H9 (cell line): ENCODE results near the gene LIM2. TPM values are rescaled to one million over a fixed set of nuclear protein-coding genes. Genes with fewer than 3 reads are reported as not detected.

Experiments
- DNase-seq: peaks from one replicate; pipeline ENCODE4 v3.0.0-alpha.2; 2017
- H2AFZ ChIP-seq: one replicate; pipeline ENCODE4 v1.6.1; 2013; ENCODE audit warnings: mild to moderate bottlenecking, low read length, control low read depth, moderate library complexity
- H2AK5ac ChIP-seq: 2 replicates; pipeline ENCODE4 v1.6.1; 2013; ENCODE audit warnings: low read length, control low read depth, mixed read lengths; ENCODE audit not compliant: insufficient read length
- H2BK120ac ChIP-seq: one replicate; pipeline ENCODE4 v1.6.1; 2013; ENCODE audit warnings: low read depth, mild to moderate bottlenecking, low read length, control low read depth, inconsistent platforms; ENCODE audit not compliant: poor library complexity, severe bottlenecking
- H2BK12ac ChIP-seq: 2 replicates; pipeline ENCODE4 v1.6.1; 2013; ENCODE audit warnings: low read length, control low read depth, mixed read lengths, low read depth; ENCODE audit not compliant: insufficient read length
- H2BK15ac ChIP-seq: 2 replicates; pipeline ENCODE4 v1.6.1; 2013; ENCODE audit warnings: low read depth, low read length, control low read depth
- H2BK20ac ChIP-seq: one replicate; pipeline ENCODE4 v1.6.1; 2013; ENCODE audit warnings: low read depth, mild to moderate bottlenecking, low read length, control low read depth, inconsistent platforms; ENCODE audit not compliant: poor library complexity, severe bottlenecking
- H2BK5ac ChIP-seq: 2 replicates; pipeline ENCODE4 v1.6.1; 2013; ENCODE audit warnings: low read length, control low read depth, mixed read lengths; ENCODE audit not compliant: insufficient read length
- H3K14ac ChIP-seq: 2 replicates; pipeline ENCODE4 v1.6.1; 2013; ENCODE audit warnings: low read length, control low read depth; ENCODE audit not compliant: insufficient read depth
- H3K18ac ChIP-seq: 2 replicates; pipeline ENCODE4 v1.6.1; 2013; ENCODE audit warnings: low read depth, mild to moderate bottlenecking, mixed read lengths, low read length, control low read depth; ENCODE audit not compliant: insufficient read length
- H3K23ac ChIP-seq: 2 replicates; pipeline ENCODE4 v1.6.1; 2013; ENCODE audit warnings: low read length, control low read depth, mixed read lengths, low read depth; ENCODE audit not compliant: insufficient read length
- H3K23me2 ChIP-seq: 2 replicates; pipeline ENCODE4 v1.6.1; 2013; ENCODE audit warnings: low read depth, mild to moderate bottlenecking, mixed read lengths, low read length, control low read depth; ENCODE audit not compliant: insufficient read length, poor library complexity, severe bottlenecking
- H3K27ac ChIP-seq: 2 replicates; pipeline ENCODE4 v1.5.1; 2013; ENCODE audit warnings: low read length, control low read depth, mixed read lengths, low read depth; ENCODE audit not compliant: insufficient read length
- H3K27me3 ChIP-seq: 2 replicates; pipeline ENCODE4 v1.6.1; 2013; ENCODE audit warnings: low read length, control low read depth, inconsistent platforms; ENCODE audit not compliant: insufficient read depth
- H3K4ac ChIP-seq: 2 replicates; pipeline ENCODE4 v1.6.1; 2013; ENCODE audit warnings: low read depth, mild to moderate bottlenecking, control low read depth, inconsistent platforms, low read length, moderate library complexity
- H3K4me1 ChIP-seq: 2 replicates; pipeline ENCODE4 v1.6.1; 2013; ENCODE audit warnings: low read length, control low read depth, inconsistent platforms; ENCODE audit not compliant: insufficient read depth
- H3K4me2 ChIP-seq: 2 replicates; pipeline ENCODE4 v1.6.1; 2013; ENCODE audit warnings: low read length, control low read depth, mixed read lengths; ENCODE audit not compliant: insufficient read length, insufficient read depth
- H3K56ac ChIP-seq: 2 replicates; pipeline ENCODE4 v1.6.1; 2013; ENCODE audit warnings: low read depth, mild to moderate bottlenecking, mixed read lengths, low read length, control low read depth; ENCODE audit not compliant: insufficient read length
- H3K79me1 ChIP-seq: 2 replicates; pipeline ENCODE4 v1.6.1; 2013; ENCODE audit warnings: low read depth, mild to moderate bottlenecking, moderate library complexity, low read length, control low read depth, inconsistent platforms; ENCODE audit not compliant: insufficient read depth, poor library complexity, severe bottlenecking
- H3K79me2 ChIP-seq: 2 replicates; pipeline ENCODE4 v1.6.1; 2013; ENCODE audit warnings: low read length, control low read depth, inconsistent platforms; ENCODE audit not compliant: insufficient read depth
- H3K9ac ChIP-seq: 2 replicates; pipeline ENCODE4 v1.6.1; 2013; ENCODE audit warnings: low read length, control low read depth, mixed read lengths; ENCODE audit not compliant: insufficient read length; ENCODE audit errors: extremely low read depth
- H3K9me3 ChIP-seq: one replicate; pipeline ENCODE4 v1.6.1; 2013; ENCODE audit warnings: low read depth, low read length, inconsistent platforms; ENCODE audit not compliant: control insufficient read depth
- H3T11ph ChIP-seq: one replicate; pipeline ENCODE4 v1.6.1; 2013; ENCODE audit warnings: mild to moderate bottlenecking, low read length, control low read depth, inconsistent platforms
- H4K20me1 ChIP-seq: one replicate; pipeline ENCODE4 v1.6.1; 2013; ENCODE audit not compliant: control insufficient read depth, insufficient read length, insufficient read depth
- H4K5ac ChIP-seq: 2 replicates; pipeline ENCODE4 v1.6.1; 2013; ENCODE audit warnings: low read depth, mild to moderate bottlenecking, mixed read lengths, low read length, control low read depth; ENCODE audit not compliant: insufficient read length
- H4K8ac ChIP-seq: replicated peaks from 2 replicates; pipeline ENCODE4 v1.6.1; 2013; ENCODE audit warnings: low read length, control low read depth, mixed read lengths, low read depth; ENCODE audit not compliant: insufficient read length
- H4K91ac ChIP-seq: 2 replicates; pipeline ENCODE4 v1.6.1; 2013; ENCODE audit warnings: low read depth, mild to moderate bottlenecking, moderate library complexity, mixed read lengths, low read length, control low read depth; ENCODE audit not compliant: insufficient read length
- H3K27ac Mint-ChIP-seq, 3 experiments: 2 replicates in 2 of 3; 3 replicates in 1 of 3; pipeline ENCODE4 v1.8.0; 2020 to 2021; ENCODE audit warnings: mixed read lengths in 3 of 3, mild to moderate bottlenecking in 1 of 3, moderate library complexity in 1 of 3
- H3K27me3 Mint-ChIP-seq: 2 replicates; pipeline ENCODE4 v1.8.0; 2021; ENCODE audit warnings: low read depth, mild to moderate bottlenecking, moderate library complexity, mixed read lengths
- H3K36me3 Mint-ChIP-seq, 3 experiments: 2 replicates in 2 of 3; 3 replicates in 1 of 3; pipeline ENCODE4 v1.8.0; 2020 to 2021; ENCODE audit warnings: low read depth in 3 of 3, mixed read lengths in 3 of 3; ENCODE audit not compliant: insufficient read depth in 1 of 3
- H3K4me1 Mint-ChIP-seq, 2 experiments: 2 replicates each; pipeline ENCODE4 v1.8.0; 2020; ENCODE audit warnings: mixed read lengths in 2 of 2
- H3K4me3 Mint-ChIP-seq, 2 experiments: 2 replicates in 1 of 2; 3 replicates in 1 of 2; pipeline ENCODE4 v1.8.0; 2020 to 2021; ENCODE audit warnings: mild to moderate bottlenecking in 2 of 2, mixed read lengths in 2 of 2, moderate library complexity in 1 of 2
- H3K9me3 Mint-ChIP-seq, 2 experiments: 2 replicates in 1 of 2; 3 replicates in 1 of 2; pipeline ENCODE4 v1.8.0; 2020; ENCODE audit warnings: mild to moderate bottlenecking in 2 of 2, mixed read lengths in 2 of 2, moderate library complexity in 1 of 2
- WGBS: extraction: QIAGEN DNeasy Blood & Tissue Kit; methylation state at CpG from one replicate; pipeline ENCODE4 v1.1.7; 2013; ENCODE audit warnings: missing lambda C conversion rate, low lambda C conversion rate, mixed read lengths; ENCODE audit not compliant: insufficient read length; ENCODE audit errors: extremely low coverage; 5-methylcytosine and 5-hydroxymethylcytosine counted together
- total RNA-seq: library from RNA; stranded (reverse); gene quantifications from 2 replicates; pipeline ENCODE4 v1.2.1, GENCODE V29; 2021
- TF ChIP-seq, protein P1 (sequence below): fragments of 200-600 bp; sonication (generic); conservative IDR thresholded peaks from 3 replicates; pipeline ENCODE4 v1.8.0; 2021; ENCODE audit warnings: antibody characterized with exemption, mild to moderate bottlenecking

The LIM2 gene
- total RNA-seq, 1 experiment from 2014 or later, result not detected

DNA sequence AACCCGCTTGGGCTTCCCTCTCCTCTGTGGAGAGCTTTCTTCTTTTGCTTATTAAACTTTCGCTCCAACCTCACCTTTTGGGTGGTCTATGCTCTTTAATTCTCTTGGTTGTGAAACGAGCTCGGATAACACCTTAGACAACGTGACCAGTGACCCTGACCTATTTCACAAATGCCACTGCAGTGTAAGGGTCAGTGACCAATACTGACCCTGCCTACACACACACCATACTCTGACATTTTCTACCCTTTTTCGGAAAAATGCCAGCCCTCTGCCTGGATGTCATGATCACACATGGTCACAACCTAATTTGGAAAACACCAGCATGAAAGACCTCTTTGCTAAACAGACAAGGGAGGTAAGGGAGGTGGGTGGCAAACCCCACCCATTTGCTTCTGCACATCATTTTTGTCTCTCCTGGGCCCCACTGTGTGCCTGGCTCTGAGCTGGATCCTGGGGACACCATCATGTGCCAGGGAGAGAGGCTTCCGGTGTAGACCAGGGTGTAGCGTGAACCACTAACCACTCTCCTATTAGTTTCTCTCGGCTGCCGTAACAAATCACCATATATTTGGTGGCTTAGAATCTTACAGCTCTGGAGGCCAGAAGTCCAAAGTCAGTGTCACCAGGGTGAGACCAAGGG is 31.5 kb downstream of the LIM2 start:
- H3K27me3 ChIP-seq, result no peaks in the 10 kb centered on the region
- no peak overlapping the region for H4K5ac ChIP-seq
- H3K18ac ChIP-seq, result no peak overlapping the region
- no peak overlapping the region for H3T11ph ChIP-seq
- no peak overlapping the region for H2BK15ac ChIP-seq
- H3K4me1 ChIP-seq, result no peaks in the 10 kb centered on the region
- no peaks in the 10 kb centered on the region for H3K9me3 Mint-ChIP-seq
- H3K27ac Mint-ChIP-seq, result no peak overlapping the region
- H3K23ac ChIP-seq, result no peak overlapping the region
- WGBS, result no CpG with 5 or more reads among the region's 10 CpGs
- H3K9ac ChIP-seq, result no peak overlapping the region
- H3K27me3 Mint-ChIP-seq, result no peaks in the 10 kb centered on the region
- no peak overlapping the region for H2AK5ac ChIP-seq
- no peaks in the 10 kb centered on the region for H3K79me2 ChIP-seq
- TF ChIP-seq, protein P1, sequence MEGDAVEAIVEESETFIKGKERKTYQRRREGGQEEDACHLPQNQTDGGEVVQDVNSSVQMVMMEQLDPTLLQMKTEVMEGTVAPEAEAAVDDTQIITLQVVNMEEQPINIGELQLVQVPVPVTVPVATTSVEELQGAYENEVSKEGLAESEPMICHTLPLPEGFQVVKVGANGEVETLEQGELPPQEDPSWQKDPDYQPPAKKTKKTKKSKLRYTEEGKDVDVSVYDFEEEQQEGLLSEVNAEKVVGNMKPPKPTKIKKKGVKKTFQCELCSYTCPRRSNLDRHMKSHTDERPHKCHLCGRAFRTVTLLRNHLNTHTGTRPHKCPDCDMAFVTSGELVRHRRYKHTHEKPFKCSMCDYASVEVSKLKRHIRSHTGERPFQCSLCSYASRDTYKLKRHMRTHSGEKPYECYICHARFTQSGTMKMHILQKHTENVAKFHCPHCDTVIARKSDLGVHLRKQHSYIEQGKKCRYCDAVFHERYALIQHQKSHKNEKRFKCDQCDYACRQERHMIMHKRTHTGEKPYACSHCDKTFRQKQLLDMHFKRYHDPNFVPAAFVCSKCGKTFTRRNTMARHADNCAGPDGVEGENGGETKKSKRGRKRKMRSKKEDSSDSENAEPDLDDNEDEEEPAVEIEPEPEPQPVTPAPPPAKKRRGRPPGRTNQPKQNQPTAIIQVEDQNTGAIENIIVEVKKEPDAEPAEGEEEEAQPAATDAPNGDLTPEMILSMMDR, result no peak
- H3K36me3 Mint-ChIP-seq, result peaks cover under 1 to 12% (median 4%) of the 10 kb centered on the region in 3 experiments; a peak in 5 of 7 replicates
- H3K79me1 ChIP-seq, result no peaks in the 10 kb centered on the region
- peak overlapping the region in 1 of 2 experiments; percentile 48; a peak in 1 of 5 replicates for H3K4me3 Mint-ChIP-seq
- no peak overlapping the region for H2BK120ac ChIP-seq
- H3K9me3 ChIP-seq, result no peaks in the 10 kb centered on the region
- H2BK20ac ChIP-seq, result no peak overlapping the region
- no peaks in the 10 kb centered on the region for H3K23me2 ChIP-seq
- no peak overlapping the region for H4K91ac ChIP-seq
- DNase-seq, result no peak
- H3K14ac ChIP-seq, result no peak overlapping the region
- no peak overlapping the region for H2BK5ac ChIP-seq
- no peak overlapping the region for H3K4ac ChIP-seq
- H2AFZ ChIP-seq, result no peak overlapping the region
- no peak overlapping the region for H4K8ac ChIP-seq
- no peak overlapping the region for H3K4me2 ChIP-seq
- no peak overlapping the region for H3K56ac ChIP-seq
- H2BK12ac ChIP-seq, result no peak overlapping the region
- H4K20me1 ChIP-seq, result no peaks in the 10 kb centered on the region
- H3K4me1 Mint-ChIP-seq, result peaks cover 13 to 21% of the 10 kb centered on the region in 2 experiments
- H3K27ac ChIP-seq, result no peak overlapping the region
